HL-60 (cell line): ENCODE results near the gene LRMDA.

Source experiments
- DNase-seq, 2 experiments: peaks; one replicate each; pipeline ENCODE4 v3.0.0-alpha.2; 2010 to 2020; ENCODE audit warnings: low read depth in 1 of 2, low spot score in 1 of 2
- H3K27ac ChIP-seq: fragments of 250-450 bp; sonication (Bioruptor Pico); replicated peaks from 2 replicates; pipeline ENCODE4 v1.5.1; 2020; ENCODE audit warnings: mild to moderate bottlenecking, moderate library complexity
- H3K27me3 ChIP-seq: fragments of 250-450 bp; sonication (Bioruptor Pico); 2 replicates; pipeline ENCODE4 v1.5.1; 2021; ENCODE audit warnings: mild to moderate bottlenecking, moderate library complexity; ENCODE audit not compliant: insufficient read depth, poor library complexity, severe bottlenecking
- H3K4me3 ChIP-seq: replicated peaks from 2 replicates; pipeline ENCODE4 v1.5.1; 2011; ENCODE audit warnings: mild to moderate bottlenecking, control low read depth, low read length; ENCODE audit not compliant: insufficient read depth
- CTCF ChIP-seq: IDR thresholded peaks from one replicate; pipeline ENCODE4 v1.5.1; 2011; ENCODE audit warnings: low read length, control low read depth, inconsistent platforms; ENCODE audit not compliant: insufficient read depth
- GABPA ChIP-seq: IDR thresholded peaks from 2 replicates; pipeline ENCODE4 v1.6.1; 2012; ENCODE audit warnings: low read depth
- POLR2AphosphoS5 ChIP-seq: IDR thresholded peaks from 2 replicates; pipeline ENCODE4 v1.6.1; 2012; ENCODE audit warnings: low read depth
- REST ChIP-seq: IDR thresholded peaks from 2 replicates; pipeline ENCODE4 v1.6.1; 2012; ENCODE audit warnings: low read depth; ENCODE audit not compliant: insufficient replicate concordance
- SPI1 ChIP-seq: IDR thresholded peaks from 2 replicates; pipeline ENCODE4 v1.6.1; 2012; ENCODE audit warnings: low read depth, mild to moderate bottlenecking, borderline replicate concordance

LRMDA gene

GRCh38 chr10:75916906-75917305, 485.5 kb downstream of the LRMDA start:
- H3K27ac ChIP-seq, result no peak overlapping the region
- H3K4me3 ChIP-seq, result no peak overlapping the region
- DNase-seq, result no peak
- no peak for TF ChIP-seq POLR2AphosphoS5
- TF ChIP-seq SPI1, result no peak
- no peak for TF ChIP-seq GABPA
- no peak for TF ChIP-seq CTCF
- TF ChIP-seq REST, result no peak
- H3K27me3 ChIP-seq, result no peaks in the 10 kb centered on the region

GRCh38 chr10:75919913-75920312, 488.5 kb downstream of the LRMDA start:
- TF ChIP-seq SPI1 (no peak), CTCF (no peak), POLR2AphosphoS5 (no peak), REST (no peak), GABPA (no peak)
- Histone ChIP-seq H3K27me3 (no peaks in the 10 kb centered on the region), H3K27ac (no peak overlapping the region), H3K4me3 (no peak overlapping the region)
- DNase-seq, result no peak

- no peak for DNase-seq
- TF ChIP-seq POLR2AphosphoS5, result no peak
- TF ChIP-seq GABPA, result no peak
- TF ChIP-seq CTCF, result no peak
- TF ChIP-seq SPI1, result no peak
- no peak for TF ChIP-seq REST
- no peak overlapping the region for H3K27ac ChIP-seq
- no peak overlapping the region for H3K4me3 ChIP-seq
- no peaks in the 10 kb centered on the region for H3K27me3 ChIP-seq
These were observed 491.0 kb downstream of the LRMDA start for GRCh38 chr10:75922435-75922834.
